Forelimb muscle (tissue), 1 donor: ENCODE measurements around the gene PSMD2. TPM values are rescaled to one million over a fixed set of nuclear protein-coding genes. Genes with fewer than 3 reads are reported as not detected.
"Not testable (repeated sequence)": the region's sequence is repeated elsewhere in the genome, so short reads cannot be mapped to it uniquely, and the experiment has no call there.

Source experiments
- DNase-seq: peaks from one replicate; pipeline ENCODE4 v3.0.0-alpha.2; 2013; ENCODE audit warnings: low read depth
- polyA plus RNA-seq: library from polyadenylated mRNA; unstranded; fragments of 120-200 nt; gene quantifications from one replicate; pipeline ENCODE4 v1.2.1, GENCODE V29; 2013; ENCODE audit not compliant: insufficient read length

Gene PSMD2
- polyA plus RNA-seq, 1 donor, result 163 TPM

DNA sequence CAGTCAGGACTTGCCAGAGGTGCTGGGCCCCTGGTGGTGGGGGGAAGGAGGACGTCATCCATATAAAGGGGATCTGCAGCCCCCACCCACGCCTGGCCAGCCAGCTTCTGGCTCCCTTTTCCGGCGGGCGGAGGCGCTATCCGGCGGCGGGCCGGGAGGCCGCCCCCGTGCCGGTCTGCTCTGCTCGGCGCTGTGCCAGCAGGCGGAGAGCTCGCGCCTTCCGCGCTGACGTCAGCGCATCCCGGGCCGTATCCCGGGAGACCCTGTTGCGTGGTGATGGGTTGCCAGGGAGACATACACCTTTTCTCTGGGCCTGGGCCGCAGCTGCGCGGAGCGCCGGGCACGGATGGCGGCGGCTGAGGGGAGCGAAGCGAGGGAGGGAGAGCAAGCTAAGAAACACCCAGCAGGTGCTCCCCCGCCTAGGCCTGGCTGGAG is 39.5 kb downstream of the PSMD2 start:
- DNase-seq, result no peak

DNA sequence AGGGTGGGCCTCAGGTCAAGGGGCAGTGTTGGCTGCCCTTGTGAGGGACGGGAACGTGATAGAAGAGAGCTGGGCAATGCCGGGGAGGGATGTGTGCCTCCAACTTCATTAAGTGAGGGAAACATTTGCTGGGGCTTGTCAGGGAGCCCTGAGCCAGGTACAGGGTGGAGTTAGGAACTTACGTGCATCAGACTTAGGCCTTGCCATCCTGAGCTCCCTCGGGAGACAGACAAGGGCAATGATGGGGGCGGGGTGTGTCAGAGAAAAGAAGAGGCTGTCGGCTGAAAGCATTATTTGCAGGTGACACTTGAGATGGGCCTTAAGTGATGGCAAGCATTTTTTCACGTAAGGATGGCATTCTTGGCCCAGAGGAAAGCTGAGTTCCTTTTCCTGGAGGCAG is 40.0 kb downstream of the PSMD2 start:
- no peak for DNase-seq

DNA sequence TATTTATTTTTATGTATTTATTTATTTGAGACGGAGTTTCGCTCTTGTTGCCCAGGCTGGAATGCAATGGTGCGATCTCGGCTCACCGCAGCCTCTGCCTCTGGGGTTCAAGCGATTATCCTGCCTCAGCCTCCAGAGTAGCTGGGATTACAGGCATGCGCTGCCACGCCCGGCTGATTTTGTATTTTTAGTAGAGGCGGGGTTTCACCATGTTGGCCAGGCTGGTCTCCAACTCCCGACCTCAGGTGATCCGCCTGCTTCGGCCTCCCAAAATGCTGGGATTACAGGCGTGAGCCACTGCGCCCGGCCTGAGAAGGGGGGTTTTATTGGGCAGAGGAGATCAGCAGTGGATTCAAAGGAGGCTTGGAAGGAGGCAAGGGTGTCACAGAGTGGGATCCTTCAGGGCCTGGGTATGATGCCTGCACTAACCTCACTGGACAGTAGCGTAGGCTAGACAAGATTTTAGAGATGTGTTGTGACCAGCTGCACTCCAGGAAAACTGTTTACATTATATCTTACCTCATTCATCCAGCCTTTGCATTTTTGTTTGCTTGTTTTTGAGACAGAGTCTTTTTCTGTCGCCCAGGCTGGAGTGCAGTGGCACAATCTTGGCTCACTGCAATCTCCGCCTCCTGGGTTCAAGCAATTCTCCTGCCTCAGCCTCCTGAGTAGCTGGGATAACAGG is 40.6 kb downstream of the PSMD2 start:
- DNase-seq, result not testable (repeated sequence)

DNA sequence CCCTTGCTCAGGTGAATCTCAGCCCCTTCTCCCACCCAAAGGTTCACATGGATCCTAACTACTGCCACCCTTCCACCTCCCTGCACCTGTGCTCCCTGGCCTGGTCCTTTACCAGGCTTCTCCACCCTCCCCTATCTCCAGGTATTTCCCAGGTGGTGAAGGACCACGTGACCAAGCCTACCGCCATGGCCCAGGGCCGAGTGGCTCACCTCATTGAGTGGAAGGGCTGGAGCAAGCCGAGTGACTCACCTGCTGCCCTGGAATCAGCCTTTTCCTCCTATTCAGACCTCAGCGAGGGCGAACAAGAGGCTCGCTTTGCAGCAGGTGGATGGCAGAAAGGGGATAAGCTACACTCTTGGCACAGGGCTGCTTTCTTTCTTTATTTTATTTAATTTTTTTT is 42.9 kb downstream of the PSMD2 start:
- no peak for DNase-seq

DNA sequence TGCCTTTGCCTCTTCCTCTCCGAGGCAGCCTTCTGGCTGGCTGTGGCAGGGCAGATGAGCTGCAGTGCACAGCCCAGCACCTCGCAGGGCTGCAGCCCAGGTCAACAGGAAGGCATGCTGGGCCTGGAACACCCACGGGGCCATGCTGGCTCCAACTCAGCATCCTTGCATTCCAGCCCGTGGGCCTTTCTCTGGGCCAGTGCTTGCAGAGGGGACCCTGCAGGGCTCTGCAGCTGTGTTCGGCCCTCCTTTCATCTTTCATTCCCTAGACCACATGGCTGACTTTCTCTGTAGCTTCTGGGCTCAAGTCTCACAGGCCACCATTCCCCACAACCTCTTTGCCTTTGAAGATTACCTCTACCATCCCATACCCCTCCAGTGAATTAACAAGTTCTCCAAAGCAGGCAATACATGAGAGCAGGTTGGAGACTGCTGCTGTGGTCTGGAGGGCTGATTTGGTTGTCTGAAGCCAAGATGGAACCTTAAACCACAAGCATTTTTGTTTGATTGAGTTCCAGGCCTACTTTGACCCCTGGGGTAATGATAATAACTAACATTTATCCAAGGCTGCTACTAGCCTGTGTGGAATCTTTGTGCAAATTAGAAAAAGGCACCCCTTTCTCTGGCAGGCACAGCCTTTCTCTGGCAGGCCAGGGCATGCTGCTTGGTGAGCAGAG is 44.3 kb downstream of the PSMD2 start:
- no peak for DNase-seq

DNA sequence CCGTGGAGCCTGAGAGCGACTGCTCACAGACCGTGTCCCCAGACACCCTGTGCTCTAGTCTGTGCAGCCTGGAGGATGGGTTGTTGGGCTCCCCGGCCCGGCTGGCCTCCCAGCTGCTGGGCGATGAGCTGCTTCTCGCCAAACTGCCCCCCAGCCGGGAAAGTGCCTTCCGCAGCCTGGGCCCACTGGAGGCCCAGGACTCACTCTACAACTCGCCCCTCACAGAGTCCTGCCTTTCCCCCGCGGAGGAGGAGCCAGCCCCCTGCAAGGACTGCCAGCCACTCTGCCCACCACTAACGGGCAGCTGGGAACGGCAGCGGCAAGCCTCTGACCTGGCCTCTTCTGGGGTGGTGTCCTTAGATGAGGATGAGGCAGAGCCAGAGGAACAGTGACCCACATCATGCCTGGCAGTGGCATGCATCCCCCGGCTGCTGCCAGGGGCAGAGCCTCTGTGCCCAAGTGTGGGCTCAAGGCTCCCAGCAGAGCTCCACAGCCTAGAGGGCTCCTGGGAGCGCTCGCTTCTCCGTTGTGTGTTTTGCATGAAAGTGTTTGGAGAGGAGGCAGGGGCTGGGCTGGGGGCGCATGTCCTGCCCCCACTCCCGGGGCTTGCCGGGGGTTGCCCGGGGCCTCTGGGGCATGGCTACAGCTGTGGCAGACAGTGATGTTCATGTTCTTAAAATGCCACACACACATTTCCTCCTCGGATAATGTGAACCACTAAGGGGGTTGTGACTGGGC is 45.7 kb downstream of the PSMD2 start:
- DNase-seq, result no peak

DNA sequence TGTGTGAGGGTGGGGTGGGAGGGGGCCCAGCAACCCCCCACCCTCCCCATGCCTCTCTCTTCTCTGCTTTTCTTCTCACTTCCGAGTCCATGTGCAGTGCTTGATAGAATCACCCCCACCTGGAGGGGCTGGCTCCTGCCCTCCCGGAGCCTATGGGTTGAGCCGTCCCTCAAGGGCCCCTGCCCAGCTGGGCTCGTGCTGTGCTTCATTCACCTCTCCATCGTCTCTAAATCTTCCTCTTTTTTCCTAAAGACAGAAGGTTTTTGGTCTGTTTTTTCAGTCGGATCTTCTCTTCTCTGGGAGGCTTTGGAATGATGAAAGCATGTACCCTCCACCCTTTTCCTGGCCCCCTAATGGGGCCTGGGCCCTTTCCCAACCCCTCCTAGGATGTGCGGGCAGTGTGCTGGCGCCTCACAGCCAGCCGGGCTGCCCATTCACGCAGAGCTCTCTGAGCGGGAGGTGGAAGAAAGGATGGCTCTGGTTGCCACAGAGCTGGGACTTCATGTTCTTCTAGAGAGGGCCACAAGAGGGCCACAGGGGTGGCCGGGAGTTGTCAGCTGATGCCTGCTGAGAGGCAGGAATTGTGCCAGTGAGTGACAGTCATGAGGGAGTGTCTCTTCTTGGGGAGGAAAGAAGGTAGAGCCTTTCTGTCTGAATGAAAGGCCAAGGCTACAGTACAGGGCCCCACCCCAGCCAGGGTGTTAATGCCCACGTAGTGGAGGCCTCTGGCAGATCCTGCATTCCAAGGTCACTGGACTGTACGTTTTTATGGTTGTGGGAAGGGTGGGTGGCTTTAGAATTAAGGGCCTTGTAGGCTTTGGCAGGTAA is 46.5 kb downstream of the PSMD2 start:
- DNase-seq, result no peak

DNA sequence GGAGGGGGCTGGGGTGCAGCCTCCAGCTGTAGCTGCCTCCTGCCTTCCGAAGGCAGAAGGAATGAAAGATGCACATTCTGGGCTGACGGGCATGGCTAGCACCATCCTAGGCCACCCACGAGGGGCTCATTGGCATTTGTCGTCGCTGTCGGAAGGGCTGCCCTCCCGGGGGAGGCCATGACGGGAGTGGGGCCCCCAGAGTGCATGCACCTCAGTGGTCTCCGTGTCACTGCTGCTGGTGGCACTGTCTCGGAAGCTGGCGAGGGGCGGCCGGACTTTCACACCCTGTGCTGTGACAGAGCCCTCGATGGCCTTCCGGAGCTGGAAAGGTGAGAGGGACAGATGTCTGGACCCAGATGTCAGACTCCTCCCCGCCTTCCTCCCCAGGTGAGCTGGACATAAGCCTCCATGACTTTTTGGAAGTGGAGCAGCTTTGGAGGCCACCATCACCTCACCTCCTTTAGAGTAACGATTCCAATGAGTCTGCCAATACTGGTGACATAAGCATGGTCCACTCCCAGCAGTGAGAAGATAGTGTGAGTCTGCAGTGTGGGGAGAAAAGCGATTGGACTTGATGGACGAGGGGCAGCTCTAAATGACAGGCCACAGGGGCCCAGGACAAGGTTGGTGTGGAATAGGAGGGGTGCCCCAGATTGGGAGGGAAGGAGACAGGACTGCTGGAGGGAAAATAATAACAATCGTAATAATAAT is 47.6 kb downstream of the PSMD2 start:
- no peak for DNase-seq

DNA sequence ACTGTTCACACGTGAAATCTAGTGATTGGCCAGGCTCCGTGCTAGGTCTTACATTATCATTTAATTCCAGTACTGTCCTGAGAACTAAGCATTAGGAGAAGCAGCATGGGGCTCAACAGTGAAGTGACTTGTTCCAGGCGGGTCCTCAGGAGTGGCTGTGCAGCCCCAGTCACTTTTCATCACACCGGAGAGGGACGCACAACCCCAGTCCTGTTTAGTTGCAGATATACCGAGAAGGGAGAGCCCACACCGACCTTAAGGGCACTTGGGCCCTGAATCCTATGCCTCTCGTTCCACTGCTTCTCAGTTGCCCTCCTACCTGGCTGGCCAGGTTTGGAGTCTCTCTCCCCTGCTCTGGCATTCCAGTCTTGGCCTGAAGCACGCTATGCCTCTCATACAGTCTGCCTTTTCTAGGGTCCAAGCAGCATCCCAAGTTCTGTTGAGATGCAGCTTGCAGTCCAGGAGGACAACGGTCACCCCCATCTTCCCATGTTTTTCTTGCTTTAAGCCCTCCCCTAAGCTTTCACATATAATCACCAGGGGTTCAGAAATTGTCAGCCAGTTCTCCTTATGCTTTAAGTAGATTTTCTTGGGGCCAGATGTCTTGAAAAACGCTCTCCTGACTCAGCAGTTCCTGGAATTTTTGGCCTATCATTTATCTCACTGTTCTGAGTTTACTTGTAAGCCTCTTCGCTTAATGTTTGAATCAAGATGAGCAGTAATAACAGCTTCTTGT is 48.4 kb downstream of the PSMD2 start:
- no peak for DNase-seq

DNA sequence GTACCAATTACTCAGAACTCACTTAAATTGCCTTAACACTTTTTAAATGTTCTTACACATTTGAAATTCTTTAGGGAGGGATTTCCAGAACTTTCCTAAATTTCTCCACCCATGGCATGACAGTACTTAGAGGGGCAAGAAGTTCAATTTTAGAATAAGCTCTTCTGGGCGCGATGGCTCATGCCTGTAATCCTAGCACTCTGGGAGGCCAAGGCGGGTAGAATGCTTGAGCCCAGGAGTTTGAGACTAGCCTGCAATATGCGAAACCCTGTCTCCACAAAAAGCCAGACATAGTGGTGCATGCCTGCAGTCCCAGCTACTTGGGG is 49.0 kb downstream of the PSMD2 start:
- no peak for DNase-seq

DNA sequence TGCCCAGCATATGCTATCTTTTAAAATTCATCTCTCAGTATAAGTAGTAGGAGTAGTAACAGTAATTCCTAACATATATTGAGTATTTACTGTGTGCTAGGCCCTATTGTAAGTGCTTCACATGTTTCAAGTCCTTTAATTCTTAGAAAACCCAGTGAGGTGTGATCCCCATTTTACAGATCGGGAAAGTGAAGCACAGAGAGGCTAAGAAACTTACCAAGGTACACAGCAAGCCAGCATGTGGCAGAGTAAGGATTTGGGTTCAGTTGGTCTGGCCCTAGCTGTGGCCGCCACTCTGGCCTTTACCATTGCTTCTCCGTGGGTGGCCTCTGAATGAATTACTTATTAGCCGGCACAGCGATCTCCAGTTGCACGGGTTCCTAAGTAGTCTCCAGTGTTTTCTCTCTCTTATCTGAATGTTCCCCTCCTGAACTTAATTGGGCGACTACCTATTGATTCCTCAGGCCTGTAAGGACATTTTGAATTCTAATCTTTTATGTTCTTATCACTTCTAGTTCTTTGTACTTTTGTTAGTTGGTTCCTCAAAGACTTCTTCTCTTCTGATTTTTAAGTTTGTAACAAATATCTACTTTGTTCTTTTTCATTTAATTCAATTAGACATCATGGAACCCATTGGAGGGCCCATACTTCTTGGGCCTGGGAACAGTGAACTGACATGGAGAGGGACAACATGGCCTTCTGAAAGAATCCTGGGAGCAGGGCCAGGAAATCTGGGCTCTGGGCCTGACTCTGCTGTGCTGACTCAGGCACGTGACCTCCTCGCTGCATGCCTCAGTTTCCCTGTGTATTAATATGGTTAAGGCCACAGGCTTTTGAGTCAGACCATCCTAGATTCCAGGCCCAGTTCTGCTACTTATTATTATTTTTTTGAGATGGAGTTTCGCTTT is 50.8 kb downstream of the PSMD2 start:
- no peak for DNase-seq

DNA sequence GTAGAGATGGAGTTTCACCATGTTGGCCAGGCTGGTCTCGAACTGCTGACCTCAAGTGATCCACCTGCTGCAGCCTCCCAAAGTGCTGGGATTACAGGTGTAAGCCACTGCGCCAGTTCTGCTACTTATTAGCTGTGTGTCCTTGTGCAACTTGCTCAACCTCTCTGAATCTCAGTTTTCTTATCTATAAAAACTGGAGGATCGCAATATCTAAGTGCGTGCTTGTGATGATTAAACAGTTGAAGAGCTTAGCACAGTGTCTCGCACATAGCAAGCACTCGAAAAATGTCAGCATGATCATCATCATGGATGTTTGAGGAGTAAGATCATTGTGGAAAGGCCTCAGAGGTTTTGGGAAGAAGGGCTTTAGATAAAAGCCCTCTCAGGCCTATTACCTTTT is 51.6 kb downstream of the PSMD2 start:
- no peak for DNase-seq

DNA sequence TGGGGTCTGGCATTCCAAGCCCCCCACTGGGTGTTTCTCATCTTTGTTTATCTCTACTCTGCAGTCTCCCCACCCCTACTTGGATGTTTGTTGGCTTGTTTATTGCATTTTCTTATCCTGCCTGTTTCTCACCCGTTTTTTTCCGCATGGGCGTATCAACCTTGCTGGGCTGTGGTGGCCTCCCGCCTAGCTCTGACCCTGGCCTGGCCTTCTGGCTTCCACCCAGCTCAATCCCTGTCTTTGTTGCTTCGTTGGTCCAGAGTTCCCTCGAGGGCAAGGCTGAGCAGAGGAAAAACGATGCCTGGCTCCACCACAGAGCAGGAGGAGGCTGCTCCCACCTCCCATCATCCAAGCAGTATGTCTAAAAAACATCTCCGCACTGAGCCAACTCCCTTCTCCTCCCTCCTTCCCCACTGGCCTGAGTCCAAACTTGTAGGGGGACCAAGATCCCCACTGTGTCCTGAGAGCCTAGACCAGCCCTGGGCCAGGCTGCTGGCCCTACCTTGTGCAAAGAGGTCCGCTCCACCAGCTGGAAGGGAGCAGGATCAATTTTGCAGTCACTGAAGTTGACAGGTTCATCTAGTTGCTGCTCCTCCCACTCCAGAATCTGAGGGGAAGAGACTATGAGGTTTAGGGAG is 52.6 kb downstream of the PSMD2 start:
- no peak for DNase-seq

DNA sequence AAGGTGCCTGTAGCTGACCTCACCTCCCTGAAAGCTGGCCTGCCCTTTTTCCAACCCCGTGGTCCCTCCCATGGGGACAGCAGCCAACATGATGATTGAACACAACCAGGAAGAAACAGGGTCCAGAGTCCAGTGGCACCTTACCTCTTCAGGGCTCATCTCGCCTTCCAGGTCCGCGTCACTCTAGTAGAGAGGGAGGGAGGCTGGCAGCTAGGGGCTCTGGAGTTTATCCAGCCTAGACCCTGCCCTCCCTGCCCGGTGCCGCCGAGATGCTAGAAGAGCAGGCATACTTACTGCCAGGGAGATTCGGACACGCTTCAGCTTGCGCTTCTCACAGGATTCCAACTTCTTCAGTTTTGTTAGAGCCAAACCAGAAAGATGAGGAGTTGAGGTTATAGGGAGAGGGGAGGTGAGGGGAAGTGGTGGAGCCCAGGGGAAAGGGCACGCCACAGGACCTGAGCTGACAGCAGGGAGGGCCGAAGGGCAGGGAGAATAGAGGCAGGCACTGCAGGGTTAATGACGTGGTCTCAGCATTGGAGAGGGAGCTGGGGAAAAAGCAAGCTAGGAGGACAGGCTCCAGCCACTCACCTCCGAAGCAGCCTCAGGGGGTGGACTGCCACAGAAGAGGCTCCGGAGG is 53.2 kb downstream of the PSMD2 start:
- DNase-seq, result no peak

DNA sequence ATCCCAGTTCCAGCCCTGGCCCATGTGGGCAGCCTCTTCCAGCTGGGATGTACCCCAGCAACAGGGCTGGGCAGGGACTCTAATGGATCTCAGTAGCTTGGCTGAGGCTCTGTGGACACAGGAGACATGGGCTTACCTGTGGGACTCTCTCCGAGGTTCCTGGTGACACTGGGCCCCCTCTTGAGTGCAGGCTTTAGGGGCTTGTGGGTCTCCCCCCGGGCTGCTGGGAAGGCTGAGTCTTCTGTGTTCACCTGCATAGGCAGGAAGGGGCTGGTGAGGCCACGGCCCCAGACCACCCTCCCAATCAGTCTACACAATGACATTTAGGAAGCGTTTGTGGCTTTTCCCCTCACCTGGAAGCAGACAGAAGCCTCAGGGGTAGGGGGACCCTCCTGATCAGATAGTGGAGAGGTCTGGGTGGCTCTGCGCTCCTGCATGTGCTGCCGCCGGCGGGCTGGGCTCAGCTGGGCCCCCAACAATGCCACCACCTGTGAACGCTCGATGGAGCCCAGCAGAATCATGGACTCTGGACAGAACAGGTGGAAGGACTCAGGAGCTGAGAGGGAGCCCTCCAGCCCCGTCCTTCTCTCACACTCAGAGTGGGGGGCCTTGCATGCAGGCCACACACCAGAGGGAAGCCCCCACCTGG is 54.0 kb downstream of the PSMD2 start:
- no peak for DNase-seq

DNA sequence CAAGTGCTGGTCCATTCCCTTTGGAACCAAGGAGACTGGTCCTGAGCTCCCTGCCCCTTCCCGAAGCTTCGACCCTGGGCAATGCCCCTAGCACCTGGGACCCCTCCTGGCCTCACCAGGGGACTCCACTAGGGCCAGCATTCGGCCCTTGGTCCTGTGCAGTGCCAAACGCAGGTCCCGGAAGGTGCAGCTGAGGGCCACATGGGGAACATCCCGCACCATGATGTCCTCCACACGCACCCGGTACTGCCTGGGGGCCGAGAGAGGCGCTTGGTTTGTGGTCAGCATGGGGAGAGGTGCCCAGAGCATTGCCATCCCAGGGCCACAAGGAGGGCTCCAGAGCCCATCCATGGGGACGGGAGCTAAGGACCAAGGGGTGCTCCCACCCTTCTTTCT is 54.5 kb downstream of the PSMD2 start:
- DNase-seq, result no peak

DNA sequence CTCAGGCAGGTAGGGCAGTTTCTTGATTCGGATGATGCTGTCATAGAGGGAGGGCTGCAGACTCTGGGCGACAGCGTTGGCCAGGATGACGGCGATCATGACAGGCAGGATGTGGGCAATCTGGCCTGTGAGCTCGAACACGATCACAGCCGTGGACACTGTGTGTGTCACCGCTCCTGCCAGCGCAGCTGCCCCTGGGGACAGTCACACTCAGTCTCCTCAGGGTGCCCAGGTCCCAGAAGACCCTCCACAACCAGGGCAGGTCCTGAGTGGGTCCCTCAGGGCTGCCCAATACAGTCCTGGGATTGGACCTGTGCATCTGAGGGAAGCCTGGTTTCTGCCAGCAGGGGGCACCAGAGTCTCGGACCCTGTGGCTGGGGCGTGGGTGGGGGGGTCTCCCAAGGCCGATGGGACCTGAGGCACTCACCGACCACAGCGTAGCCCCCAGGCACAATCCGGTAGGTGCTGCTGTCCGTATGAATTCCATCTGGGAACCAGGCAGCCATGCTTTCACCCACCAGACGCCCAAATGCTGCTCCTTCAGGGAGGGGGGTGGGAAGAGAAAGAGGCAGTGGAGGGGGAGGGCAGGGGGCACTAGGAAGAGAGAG is 55.2 kb downstream of the PSMD2 start:
- no peak for DNase-seq

DNA sequence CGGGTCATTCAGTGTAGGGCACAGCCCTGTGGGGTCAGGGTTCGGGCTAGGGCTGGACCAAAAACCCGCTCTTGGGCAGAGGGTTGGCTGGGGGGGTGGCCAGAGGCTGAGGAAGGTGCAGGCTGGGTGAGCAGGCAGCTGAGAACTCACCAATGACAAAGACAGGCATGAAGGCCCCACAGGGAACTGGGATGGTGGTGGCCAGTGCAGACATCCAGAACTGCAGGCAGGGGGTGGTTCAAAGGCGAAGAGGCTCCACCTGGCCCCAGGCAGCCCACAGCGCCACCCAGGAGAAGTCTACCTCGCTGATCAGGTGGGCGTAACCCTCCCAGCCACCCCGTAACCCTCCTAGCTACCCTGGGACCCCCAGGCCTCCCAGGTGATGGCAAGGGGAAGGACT is 55.7 kb downstream of the PSMD2 start:
- DNase-seq, result no peak
